Sigmoid colon (tissue), 4 donors: ENCODE measurements around the gene SQOR.

ENCODE experiments used
- CTCF ChIP-seq, 4 experiments: fragments of 450-650 bp in 3 of 4; fragments of 200-600 bp in 1 of 4; IDR thresholded peaks; one replicate each; pipeline ENCODE4 v1.5.1; 2016 to 2019; ENCODE audit warnings: antibody characterized with exemption in 4 of 4, mild to moderate bottlenecking in 3 of 4, moderate library complexity in 2 of 4
- EP300 ChIP-seq, 4 donors: sonication (generic); formaldehyde crosslinking; IDR thresholded peaks; one replicate each; pipeline ENCODE4 v1.6.1; 2017; ENCODE audit warnings: antibody characterized with exemption in 4 of 4
- POLR2A ChIP-seq, 2 donors: fragments of 450-650 bp; IDR thresholded peaks; one replicate each; pipeline ENCODE4 v1.6.1; 2016; ENCODE audit warnings: antibody characterized with exemption in 2 of 2, mild to moderate bottlenecking in 2 of 2, moderate library complexity in 2 of 2
- POLR2AphosphoS5 ChIP-seq, 4 donors: sonication (generic); formaldehyde crosslinking; IDR thresholded peaks; one replicate each; pipeline ENCODE4 v1.6.1; 2017; ENCODE audit warnings: antibody characterized with exemption in 4 of 4

- peak in 3 of 4 experiments; percentile 42 to 55 (median 51) for TF ChIP-seq CTCF (IDR thresholded peaks at IDR 0.05)
- no peak for TF ChIP-seq EP300 (IDR thresholded peaks at IDR 0.05)
- TF ChIP-seq POLR2A (IDR thresholded peaks at IDR 0.05): no peak
- TF ChIP-seq POLR2AphosphoS5 (IDR thresholded peaks at IDR 0.05): no peak
These were observed 386 bp downstream of the SQOR start for GRCh38 chr15:45635191-45635638.
